ENCODE measurements around the gene TOMM22. TPM values are rescaled to one million over a fixed set of nuclear protein-coding genes. Genes with fewer than 3 reads are reported as not detected.
A peak's percentile ranks its signal among the peaks of the same experiment; 100 is the strongest.
"Not testable (repeated sequence)": the region's sequence is repeated elsewhere in the genome, so short reads cannot be mapped to it uniquely, and the experiment has no call there.

TOMM22 gene
- 79.4 TPM for polyA plus RNA-seq (ENCODE audit: insufficient read length)

DNA sequence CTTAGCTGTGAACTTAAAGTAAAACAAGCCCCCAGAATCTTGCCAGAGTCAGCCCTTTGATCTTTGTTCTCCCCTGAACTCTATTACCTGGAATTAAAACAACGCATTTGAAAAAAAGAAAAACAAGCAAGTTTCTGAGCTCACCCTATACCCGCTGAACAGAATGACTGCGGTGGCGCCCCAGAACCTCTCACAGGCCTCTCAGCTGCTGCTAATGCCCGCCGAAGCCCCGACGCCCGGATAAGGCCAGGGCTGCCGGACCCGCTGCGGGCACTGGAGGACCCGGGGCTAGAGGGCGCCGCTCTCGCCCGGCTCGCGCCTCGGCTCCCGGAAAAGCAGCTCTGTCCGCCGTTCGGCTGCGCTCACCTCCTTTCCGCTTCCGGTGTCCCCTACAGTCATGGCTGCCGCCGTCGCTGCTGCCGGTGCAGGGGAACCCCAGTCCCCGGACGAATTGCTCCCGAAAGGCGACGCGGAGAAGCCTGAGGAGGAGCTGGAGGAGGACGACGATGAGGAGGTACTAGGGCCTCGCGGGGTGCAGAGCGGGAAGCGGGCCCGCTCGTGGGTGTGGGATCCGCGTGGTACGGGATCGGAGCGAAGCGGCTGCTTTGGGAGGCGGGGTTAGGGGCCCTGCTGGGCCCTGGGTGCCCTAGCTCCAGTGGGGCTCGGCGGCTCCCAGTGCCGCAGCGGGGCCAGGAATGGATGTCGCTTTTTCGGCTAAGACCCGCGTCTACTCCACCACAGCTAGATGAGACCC lies at the start of gene TOMM22:
Gene TOMM22 (plus strand): TSS at position 376 of the 754 bp plus-strand sequence. CDS start 22 bp downstream, at position 398.
- DNase-seq (ENCODE audit: low read depth): no peak

- no peak for DNase-seq (ENCODE audit: low read depth)
Measured at GRCh38 chr22:38632528-38632927, 49.2 kb upstream of the TOMM22 start.

DNA sequence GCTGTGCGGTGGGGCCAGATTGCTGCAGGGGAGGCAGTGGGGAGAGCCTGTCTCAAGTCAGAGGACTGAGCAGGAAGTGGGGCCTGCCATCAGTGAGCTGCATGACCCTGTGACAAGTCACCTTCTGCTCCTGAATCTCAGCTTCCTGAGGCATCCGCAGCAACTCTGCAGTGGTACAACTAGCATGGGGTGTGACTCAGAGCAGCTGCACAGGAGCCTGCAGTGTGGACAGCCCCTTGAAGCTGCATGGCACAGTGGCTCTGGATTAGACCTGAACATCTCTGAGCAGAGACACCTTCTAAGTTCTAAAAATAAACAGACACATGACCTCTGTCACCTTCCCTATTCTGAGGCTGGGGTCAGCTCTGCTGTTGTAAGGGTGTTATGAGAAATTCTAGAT lies 43.5 kb upstream of the TOMM22 start:
- no peak for DNase-seq (ENCODE audit: low read depth)

DNA sequence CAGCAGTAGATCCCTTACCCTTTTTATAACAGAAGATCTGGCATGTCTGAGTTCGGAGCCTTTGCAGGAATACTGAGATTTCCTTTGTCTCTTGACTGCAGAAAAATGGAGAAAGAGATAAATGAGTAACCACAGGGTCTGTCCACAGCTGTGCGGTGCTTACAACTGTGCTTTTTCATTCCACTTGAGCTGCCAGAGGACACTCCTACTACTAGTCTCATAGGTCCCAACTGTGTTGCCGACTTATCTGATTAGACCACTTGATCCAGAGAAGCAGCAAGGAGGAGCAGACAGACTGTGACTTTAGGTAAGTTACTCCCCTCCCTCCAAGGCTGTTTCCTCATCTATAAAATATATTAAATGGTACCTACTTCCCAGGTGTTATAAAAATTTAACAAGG lies 43.0 kb upstream of the TOMM22 start:
- no peak for DNase-seq (ENCODE audit: low read depth)

GRCh38 chr22:38641476-38642040 lies 40.2 kb upstream of the TOMM22 start:
- DNase-seq (ENCODE audit: low read depth): no peak

- not testable (repeated sequence) for DNase-seq (ENCODE audit: low read depth)
Measured at GRCh38 chr22:38644245-38644644, 37.5 kb upstream of the TOMM22 start.

- no peak for DNase-seq (ENCODE audit: low read depth)
Measured at GRCh38 chr22:38645430-38645829, 36.3 kb upstream of the TOMM22 start.

GRCh38 chr22:38649841-38650522 lies 31.8 kb upstream of the TOMM22 start:
- no peak for DNase-seq (ENCODE audit: low read depth)

- DNase-seq (ENCODE audit: low read depth): no peak
Measured at GRCh38 chr22:38652859-38653258, 28.9 kb upstream of the TOMM22 start.

DNA sequence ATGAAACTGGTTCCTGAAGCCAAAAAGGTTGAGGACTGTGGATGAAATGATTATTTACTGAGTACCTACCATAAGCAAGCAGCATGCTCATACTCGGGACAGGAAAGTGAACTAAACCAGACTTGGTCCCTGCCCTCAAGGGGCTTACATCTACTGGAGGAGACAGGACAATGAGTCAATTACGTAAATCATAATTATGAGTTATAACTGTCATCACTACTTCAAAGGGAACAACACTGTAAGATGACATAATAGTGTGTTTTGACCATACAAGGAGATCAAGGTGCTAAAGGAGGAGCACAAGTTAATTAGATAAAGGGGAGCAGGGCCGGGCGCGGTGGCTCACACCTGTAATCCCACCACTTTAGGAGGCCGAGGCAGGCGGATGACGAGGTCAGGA lies 28.0 kb upstream of the TOMM22 start:
- DNase-seq (ENCODE audit: low read depth): no peak

DNA sequence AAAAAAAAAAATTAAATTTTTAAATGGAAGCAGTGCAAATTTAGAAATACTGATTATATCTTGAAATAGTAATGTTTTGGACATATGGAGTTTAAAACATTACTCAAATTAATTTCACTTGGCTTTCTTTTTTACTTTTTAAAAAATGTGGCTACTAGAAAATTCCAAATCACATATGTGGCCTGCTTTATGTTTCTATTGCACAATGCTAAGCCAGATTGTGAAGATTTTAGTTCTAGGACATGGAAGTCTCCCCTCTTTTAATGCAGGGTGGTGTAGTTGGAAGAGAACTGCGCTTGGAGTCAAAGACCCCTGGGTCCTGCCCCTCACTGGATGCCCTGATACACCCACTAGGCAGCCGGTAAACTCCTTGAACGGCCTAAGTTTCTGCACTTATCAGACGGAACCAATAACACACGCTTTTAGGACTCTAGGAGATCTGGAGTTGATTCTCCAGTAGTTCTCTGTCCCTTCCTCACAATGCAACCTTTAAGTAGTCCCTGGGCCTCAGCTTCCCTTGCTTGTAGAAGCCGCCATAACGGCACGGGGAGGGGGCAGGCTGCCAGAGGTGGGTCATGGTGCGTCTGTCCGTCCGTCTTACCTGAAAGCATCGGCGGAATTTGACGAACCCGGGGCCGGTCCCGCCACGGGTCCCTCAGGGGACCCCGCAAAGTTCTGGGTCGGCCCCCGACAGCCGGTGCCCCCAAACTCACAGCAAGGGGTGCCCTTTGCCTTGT lies 26.1 kb upstream of the TOMM22 start:
- no peak for DNase-seq (ENCODE audit: low read depth)

- peak; percentile 71 for DNase-seq (ENCODE audit: low read depth)
Measured at GRCh38 chr22:38656256-38657044, 25.3 kb upstream of the TOMM22 start, which contains the start of the genes CBY1 and FAM227A. Gene CBY1, plus strand, starts transcription at chr22:38656638. Its CDS starts 11,417 bp downstream, at chr22:38668055. Gene FAM227A, minus strand, starts transcription at chr22:38656392. Its CDS starts 6,224 bp downstream, at chr22:38650168.

- DNase-seq (ENCODE audit: low read depth): no peak
Measured at GRCh38 chr22:38657045-38657909, 24.5 kb upstream of the TOMM22 start.

GRCh38 chr22:38674888-38675287 lies 6.9 kb upstream of the TOMM22 start:
- no peak for DNase-seq (ENCODE audit: low read depth)

DNA sequence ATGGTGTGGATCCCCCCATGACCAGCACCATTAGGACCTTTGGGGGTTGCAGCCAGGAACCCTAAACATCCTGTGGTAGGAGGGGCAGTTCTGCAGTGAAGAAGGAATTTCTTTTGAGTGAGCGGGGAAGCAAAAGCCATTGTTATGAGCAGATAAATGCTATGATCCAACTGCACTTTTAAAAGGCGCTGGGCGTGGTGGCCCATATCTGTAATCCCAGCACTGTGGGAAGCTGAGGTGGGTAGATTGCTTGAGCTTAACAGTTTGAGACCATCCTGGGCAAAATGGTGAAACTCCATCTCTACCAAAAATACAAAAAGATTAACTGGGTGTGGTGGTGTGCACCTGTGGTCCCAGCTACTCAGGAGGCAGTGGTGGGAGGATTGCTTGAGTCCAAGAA lies 5.9 kb upstream of the TOMM22 start:
- DNase-seq (ENCODE audit: low read depth): no peak

GRCh38 chr22:38684895-38685294 lies 3.1 kb downstream of the TOMM22 start:
- no peak for DNase-seq (ENCODE audit: low read depth)

GRCh38 chr22:38685761-38686160 lies 4.0 kb downstream of the TOMM22 start:
- DNase-seq (ENCODE audit: low read depth): no peak

- no peak for DNase-seq (ENCODE audit: low read depth)
Measured at GRCh38 chr22:38689651-38690050, 7.9 kb downstream of the TOMM22 start.

- DNase-seq (ENCODE audit: low read depth): no peak
Measured at GRCh38 chr22:38694049-38694448, 12.3 kb downstream of the TOMM22 start.

DNA sequence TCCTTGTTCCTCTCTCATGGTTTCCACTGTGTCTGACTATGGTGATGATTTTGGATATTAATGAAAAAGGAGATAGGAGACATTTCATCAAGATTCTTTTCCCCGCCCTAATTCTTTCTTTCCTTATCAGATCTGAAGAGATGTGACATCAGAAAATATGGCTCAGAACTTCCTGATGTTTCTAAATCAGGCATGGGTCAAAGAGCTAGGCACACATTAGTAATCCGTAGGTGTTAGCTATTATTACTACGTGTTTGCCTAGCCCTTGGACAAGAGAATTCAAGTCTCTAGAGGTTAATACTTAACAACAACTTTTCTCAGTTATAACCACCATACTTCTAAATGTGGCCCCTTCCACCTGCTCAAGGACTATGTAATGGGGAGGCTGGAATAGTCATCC lies 13.2 kb downstream of the TOMM22 start:
- DNase-seq (ENCODE audit: low read depth): no peak

Data from forelimb muscle (tissue), 1 donor.